Retinal pigment epithelial cell (primary cell): ENCODE results near the gene BNIP5.
A peak's percentile ranks its signal among the peaks of the same experiment; 100 is the strongest.

ENCODE experiments used
- DNase-seq: peaks from one replicate; pipeline ENCODE4 v3.0.0-alpha.2; 2010; ENCODE audit warnings: low read depth
- H3K4me3 ChIP-seq: 2 replicates; pipeline ENCODE4 v1.5.1; 2011; ENCODE audit warnings: mild to moderate bottlenecking, low read length, control low read depth, moderate library complexity
- TF ChIP-seq, protein P1 (sequence below): conservative IDR thresholded peaks from 2 replicates; pipeline ENCODE4 v1.5.1; 2011; ENCODE audit warnings: low read depth, low read length, control low read depth, inconsistent platforms

Gene BNIP5

GRCh38 chr6:36306375-36306774, 30.3 kb downstream of the BNIP5 start:
- DNase-seq, result no peak
- TF ChIP-seq, protein P1, sequence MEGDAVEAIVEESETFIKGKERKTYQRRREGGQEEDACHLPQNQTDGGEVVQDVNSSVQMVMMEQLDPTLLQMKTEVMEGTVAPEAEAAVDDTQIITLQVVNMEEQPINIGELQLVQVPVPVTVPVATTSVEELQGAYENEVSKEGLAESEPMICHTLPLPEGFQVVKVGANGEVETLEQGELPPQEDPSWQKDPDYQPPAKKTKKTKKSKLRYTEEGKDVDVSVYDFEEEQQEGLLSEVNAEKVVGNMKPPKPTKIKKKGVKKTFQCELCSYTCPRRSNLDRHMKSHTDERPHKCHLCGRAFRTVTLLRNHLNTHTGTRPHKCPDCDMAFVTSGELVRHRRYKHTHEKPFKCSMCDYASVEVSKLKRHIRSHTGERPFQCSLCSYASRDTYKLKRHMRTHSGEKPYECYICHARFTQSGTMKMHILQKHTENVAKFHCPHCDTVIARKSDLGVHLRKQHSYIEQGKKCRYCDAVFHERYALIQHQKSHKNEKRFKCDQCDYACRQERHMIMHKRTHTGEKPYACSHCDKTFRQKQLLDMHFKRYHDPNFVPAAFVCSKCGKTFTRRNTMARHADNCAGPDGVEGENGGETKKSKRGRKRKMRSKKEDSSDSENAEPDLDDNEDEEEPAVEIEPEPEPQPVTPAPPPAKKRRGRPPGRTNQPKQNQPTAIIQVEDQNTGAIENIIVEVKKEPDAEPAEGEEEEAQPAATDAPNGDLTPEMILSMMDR, result no peak
- no peak overlapping the region for H3K4me3 ChIP-seq

GRCh38 chr6:36305885-36306284, 30.8 kb downstream of the BNIP5 start:
- TF ChIP-seq, protein P1, result no peak
- no peak for DNase-seq
- no peak overlapping the region for H3K4me3 ChIP-seq

GRCh38 chr6:36302227-36302976, 34.3 kb downstream of the BNIP5 start:
- DNase-seq, result peak; percentile 70
- TF ChIP-seq, protein P1, result peak; percentile 97
- H3K4me3 ChIP-seq, result no peak overlapping the region

DNA sequence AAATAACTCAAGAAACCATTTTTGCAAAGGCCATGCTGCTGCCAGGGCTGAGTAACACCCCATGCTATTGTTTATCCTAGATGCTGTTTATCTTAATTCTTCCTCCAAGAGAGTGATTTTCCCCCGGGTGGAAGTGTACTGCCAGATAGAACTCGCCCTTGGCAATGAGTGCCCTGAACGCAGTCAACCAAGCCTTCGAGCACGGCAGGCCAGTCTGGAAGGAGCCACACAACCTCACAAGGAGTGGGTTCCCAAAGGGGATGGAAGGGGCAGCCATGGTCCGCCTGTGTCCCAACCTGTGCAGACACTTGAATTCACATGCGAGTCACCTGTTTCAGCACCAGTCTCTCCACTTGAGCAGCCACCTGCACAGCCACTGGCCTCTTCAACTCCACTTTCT, 34.9 kb downstream of the BNIP5 start:
- no peak for DNase-seq
- TF ChIP-seq, protein P1, result no peak
- H3K4me3 ChIP-seq, result no peak overlapping the region

DNA sequence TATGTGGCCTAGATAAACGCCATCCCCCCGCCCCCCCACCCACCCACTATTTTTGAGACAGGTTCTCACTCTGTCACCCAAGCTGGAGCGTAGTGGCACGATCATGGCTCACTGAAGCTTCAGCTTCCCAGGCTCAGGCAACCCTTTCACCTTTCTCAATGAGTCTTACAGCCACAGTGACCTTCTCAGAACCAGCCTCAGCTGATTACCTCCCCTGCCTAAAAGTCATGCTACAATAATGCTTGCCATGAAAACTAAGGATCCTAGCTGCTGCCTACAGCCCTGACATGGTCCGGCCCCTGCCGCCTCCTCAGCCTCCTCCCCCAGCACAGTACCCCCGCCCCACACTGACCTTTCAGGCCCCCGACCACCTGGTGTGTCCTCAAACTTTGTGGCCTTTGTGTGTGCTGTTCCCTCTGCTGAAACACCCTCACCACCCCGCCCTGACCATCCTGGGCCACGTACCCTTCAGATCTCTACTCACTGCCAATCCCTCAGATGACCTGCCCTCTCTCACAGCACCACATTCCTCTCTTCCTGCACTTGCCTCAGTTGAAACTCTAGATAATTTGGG, 35.5 kb downstream of the BNIP5 start:
- DNase-seq, result no peak
- no peak overlapping the region for H3K4me3 ChIP-seq
- TF ChIP-seq, protein P1, result no peak

- TF ChIP-seq, protein P1, result no peak
- H3K4me3 ChIP-seq, result no peak overlapping the region
- no peak for DNase-seq
Measured at GRCh38 chr6:36298027-36298426, 38.7 kb downstream of the BNIP5 start.

DNA sequence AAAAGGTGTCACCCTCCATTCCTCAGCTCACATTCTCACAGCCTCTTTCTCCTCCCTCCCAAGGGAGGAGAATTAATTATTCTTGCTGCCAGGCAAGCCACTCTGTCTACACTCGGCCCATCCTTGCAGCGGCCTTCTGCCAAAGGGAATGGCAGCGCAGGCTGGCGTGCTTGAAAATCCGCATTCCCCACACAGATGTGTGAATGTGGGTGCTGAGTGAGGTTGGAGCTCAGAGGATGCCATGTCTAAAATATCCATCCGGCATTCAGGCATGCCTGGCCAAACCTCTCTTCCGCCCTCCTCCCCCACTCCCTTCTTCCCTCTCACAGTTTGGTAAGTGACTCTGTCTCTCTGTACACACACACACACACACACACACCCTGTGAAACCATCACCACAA, 39.2 kb downstream of the BNIP5 start:
- no peak for DNase-seq
- H3K4me3 ChIP-seq, result no peak overlapping the region
- TF ChIP-seq, protein P1, result no peak
